Thoracic aorta (tissue), 2 donors: ENCODE measurements around the gene EHD4. TPM values are rescaled to one million over a fixed set of nuclear protein-coding genes. Genes with fewer than 3 reads are reported as not detected.

Source experiments
- ATAC-seq: fragments of 150-250 bp; one replicate; pipeline ENCODE4 v1.8.0; 2017; ENCODE audit warnings: low read depth; ENCODE audit not compliant: insufficient number of reproducible peaks, low FRiP score
- DNase-seq: peaks from one replicate; pipeline ENCODE4 v3.0.0-alpha.2; 2020; ENCODE audit warnings: low spot score
- H3K27ac ChIP-seq, 2 donors: fragments of 200-600 bp; sonication (generic); 1 replicate in 1 of 2; 2 replicates in 1 of 2; pipeline ENCODE4 v1.5.1; 2016; ENCODE audit warnings: mild to moderate bottlenecking in 2 of 2, moderate library complexity in 2 of 2
- H3K27me3 ChIP-seq: fragments of 200-600 bp; sonication (generic); replicated peaks from 2 replicates; pipeline ENCODE4 v1.6.0; 2016; ENCODE audit warnings: mild to moderate bottlenecking; ENCODE audit not compliant: insufficient read depth
- H3K36me3 ChIP-seq: fragments of 200-600 bp; sonication (generic); one replicate; pipeline ENCODE4 v1.5.1; 2016
- H3K4me1 ChIP-seq, 2 donors: fragments of 200-600 bp; sonication (generic); 1 replicate in 1 of 2; 2 replicates in 1 of 2; pipeline versions ENCODE4 v1.5.1 to v1.6.0; 2016; ENCODE audit warnings: low read depth in 2 of 2, mild to moderate bottlenecking in 1 of 2; ENCODE audit not compliant: control insufficient read depth in 1 of 2
- H3K4me3 ChIP-seq: fragments of 200-600 bp; sonication (generic); 2 replicates; pipeline ENCODE4 v1.5.1; 2016; ENCODE audit warnings: mild to moderate bottlenecking
- H3K9me3 ChIP-seq: fragments of 200-600 bp; sonication (generic); 2 replicates; pipeline ENCODE4 v1.5.1; 2016
- CTCF ChIP-seq: fragments of 200-600 bp; sonication (generic); IDR thresholded peaks from one replicate; pipeline ENCODE4 v1.5.1; 2019; ENCODE audit warnings: antibody characterized with exemption
- total RNA-seq, 2 donors: library from RNA; depleted of rRNA; stranded (reverse); fragments of >200 nt; gene quantifications; one replicate each; pipeline versions ENCODE4 v1.1.0 to v1.2.3, GENCODE V29; 2016

Gene EHD4
- total RNA-seq, 2 donors from 2014 or later, result 43.6 to 48.1 TPM

- DNase-seq (no peak), ATAC-seq (no peak)
- Histone ChIP-seq H3K36me3 (no peaks in the 10 kb centered on the region), H3K4me3 (no peak overlapping the region), H3K9me3 (no peaks in the 10 kb centered on the region), H3K27ac (no peak overlapping the region), H3K27me3 (no peaks in the 10 kb centered on the region), H3K4me1 (no peaks in the 10 kb centered on the region)
- no peak for TF ChIP-seq CTCF
These were observed 113.6 kb downstream of the EHD4 start for GRCh38 chr15:41858756-41859155.

GRCh38 chr15:41857316-41857715, 115.0 kb downstream of the EHD4 start:
- Histone ChIP-seq H3K4me1 (no peaks in the 10 kb centered on the region), H3K27ac (no peak overlapping the region), H3K36me3 (no peaks in the 10 kb centered on the region), H3K4me3 (no peak overlapping the region), H3K27me3 (no peaks in the 10 kb centered on the region), H3K9me3 (no peaks in the 10 kb centered on the region)
- no peak for ATAC-seq
- no peak for TF ChIP-seq CTCF
- no peak for DNase-seq

- Histone ChIP-seq H3K36me3 (no peaks in the 10 kb centered on the region), H3K27ac (no peak overlapping the region), H3K27me3 (no peaks in the 10 kb centered on the region), H3K9me3 (no peaks in the 10 kb centered on the region), H3K4me3 (no peak overlapping the region), H3K4me1 (no peaks in the 10 kb centered on the region)
- ATAC-seq (no peak), DNase-seq (no peak)
- TF ChIP-seq CTCF, result no peak
These were observed 115.6 kb downstream of the EHD4 start for GRCh38 chr15:41856716-41857115.

GRCh38 chr15:41856262-41856661, 116.1 kb downstream of the EHD4 start:
- H3K36me3 ChIP-seq, result no peaks in the 10 kb centered on the region
- no peak overlapping the region for H3K4me3 ChIP-seq
- no peak for TF ChIP-seq CTCF
- H3K4me1 ChIP-seq, result no peaks in the 10 kb centered on the region
- no peaks in the 10 kb centered on the region for H3K9me3 ChIP-seq
- no peaks in the 10 kb centered on the region for H3K27me3 ChIP-seq
- no peak overlapping the region for H3K27ac ChIP-seq
- ATAC-seq, result no peak
- DNase-seq, result no peak

GRCh38 chr15:41855261-41855961, 116.9 kb downstream of the EHD4 start:
- Histone ChIP-seq H3K36me3 (no peaks in the 10 kb centered on the region), H3K27me3 (no peaks in the 10 kb centered on the region), H3K27ac (no peak overlapping the region), H3K4me1 (no peaks in the 10 kb centered on the region), H3K9me3 (no peaks in the 10 kb centered on the region), H3K4me3 (no peak overlapping the region)
- TF ChIP-seq CTCF, result no peak
- ATAC-seq, result no peak
- no peak for DNase-seq
